NB4 (cell line): ENCODE measurements around the gene LAMA1.
"Not testable (repeated sequence)": the region's sequence is repeated elsewhere in the genome, so short reads cannot be mapped to it uniquely, and the experiment has no call there.

ENCODE experiments used
- DNase-seq: peaks from one replicate; pipeline ENCODE4 v3.0.0; 2010; ENCODE audit warnings: low read depth
- H3K4me3 ChIP-seq: one replicate; pipeline ENCODE4 v1.5.1; 2011; ENCODE audit warnings: mild to moderate bottlenecking, low read depth, low read length, moderate library complexity
- CTCF ChIP-seq: IDR thresholded peaks from one replicate; pipeline ENCODE4 v1.5.1; 2012; ENCODE audit warnings: low read depth, low read length
- MAX ChIP-seq: IDR thresholded peaks from 2 replicates; pipeline ENCODE4 v1.6.1; 2011; ENCODE audit warnings: low read depth, low read length
- MYC ChIP-seq: IDR thresholded peaks from 2 replicates; pipeline ENCODE4 v1.6.1; 2011; ENCODE audit warnings: low read depth, low read length
- POLR2A ChIP-seq: IDR thresholded peaks from 2 replicates; pipeline ENCODE4 v1.6.1; 2011; ENCODE audit warnings: mild to moderate bottlenecking; ENCODE audit not compliant: insufficient read length; ENCODE audit errors: extremely low read depth

Gene LAMA1

GRCh38 chr18:7155887-7156286 is 38.3 kb upstream of the LAMA1 start:
- DNase-seq: no peak
- no peak overlapping the region for H3K4me3 ChIP-seq
- no peak for TF ChIP-seq MAX

DNA sequence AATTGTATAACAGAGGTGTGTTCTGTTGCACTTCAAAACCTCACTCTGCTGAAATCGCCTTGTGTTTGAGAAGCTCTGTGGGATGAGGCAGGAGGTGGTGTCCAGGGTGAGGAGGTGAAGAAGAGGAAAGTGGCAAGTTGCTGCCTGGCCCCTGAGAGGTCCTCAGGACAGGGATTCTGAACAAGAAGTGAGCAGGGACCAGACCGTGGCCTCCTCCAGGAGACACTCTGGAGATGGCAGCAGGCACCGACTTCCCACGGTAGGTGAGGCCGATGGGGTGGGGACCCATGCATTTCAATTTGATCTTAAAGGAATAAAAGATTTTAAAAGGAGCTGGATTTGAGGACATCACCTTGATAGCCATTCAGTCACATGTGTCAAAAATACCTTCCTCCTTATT is 37.5 kb upstream of the LAMA1 start:
- no peak overlapping the region for H3K4me3 ChIP-seq
- DNase-seq: no peak
- TF ChIP-seq POLR2A (no peak), MAX (no peak), MYC (no peak), CTCF (no peak)

DNA sequence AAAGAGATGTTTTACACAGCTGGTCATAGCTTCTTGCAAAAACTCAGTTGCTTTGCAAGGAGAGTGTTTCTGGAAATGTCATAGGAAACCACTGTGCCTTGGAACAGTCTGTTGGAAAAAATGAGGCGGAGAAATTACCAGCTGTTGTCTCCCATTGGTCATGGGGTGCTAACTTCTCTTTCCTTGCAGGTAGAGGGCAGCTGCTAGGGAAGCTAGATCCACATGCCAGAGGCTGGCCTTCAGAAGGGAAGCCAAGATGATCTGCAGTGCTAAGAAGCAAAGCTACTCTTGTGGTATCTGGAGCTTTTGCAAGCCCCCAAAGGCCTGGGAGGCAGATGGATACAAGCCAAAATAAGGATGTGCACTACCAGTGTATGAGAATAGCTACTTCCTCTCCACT is 34.8 kb upstream of the LAMA1 start:
- no peak for DNase-seq
- TF ChIP-seq MYC (no peak), CTCF (no peak), MAX (no peak), POLR2A (no peak)
- H3K4me3 ChIP-seq: no peak overlapping the region

DNA sequence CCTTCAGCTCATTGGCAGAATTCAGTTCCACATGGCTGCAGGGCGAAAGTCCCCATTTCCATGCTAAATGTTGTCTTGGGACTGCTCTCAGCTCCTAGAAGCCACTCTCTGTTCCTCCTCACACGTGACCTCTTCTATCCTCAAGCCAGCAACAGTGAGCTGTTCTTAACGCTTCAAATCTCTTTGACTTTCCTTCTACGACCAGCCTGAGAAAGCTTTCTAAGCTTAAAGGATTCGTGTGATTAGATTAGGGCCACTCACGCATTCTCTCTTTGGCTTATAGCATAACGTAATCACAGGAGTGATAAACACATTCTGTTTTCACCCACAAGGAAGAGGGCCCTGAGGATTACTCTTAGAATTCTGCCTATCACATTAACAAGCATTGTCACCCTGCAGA is 29.8 kb upstream of the LAMA1 start:
- TF ChIP-seq CTCF (no peak), POLR2A (no peak), MAX (no peak), MYC (no peak)
- no peak for DNase-seq

GRCh38 chr18:7146067-7146466 is 28.5 kb upstream of the LAMA1 start:
- H3K4me3 ChIP-seq: no peak overlapping the region
- TF ChIP-seq MYC: no peak
- no peak for TF ChIP-seq CTCF
- TF ChIP-seq POLR2A: no peak
- TF ChIP-seq MAX: no peak
- DNase-seq: no peak

More for the DNA sequence above, 29.8 kb upstream of the LAMA1 start:
- H3K4me3 ChIP-seq: no peak overlapping the region

GRCh38 chr18:7144921-7145320 is 27.3 kb upstream of the LAMA1 start:
- not testable (repeated sequence) for H3K4me3 ChIP-seq, DNase-seq

DNA sequence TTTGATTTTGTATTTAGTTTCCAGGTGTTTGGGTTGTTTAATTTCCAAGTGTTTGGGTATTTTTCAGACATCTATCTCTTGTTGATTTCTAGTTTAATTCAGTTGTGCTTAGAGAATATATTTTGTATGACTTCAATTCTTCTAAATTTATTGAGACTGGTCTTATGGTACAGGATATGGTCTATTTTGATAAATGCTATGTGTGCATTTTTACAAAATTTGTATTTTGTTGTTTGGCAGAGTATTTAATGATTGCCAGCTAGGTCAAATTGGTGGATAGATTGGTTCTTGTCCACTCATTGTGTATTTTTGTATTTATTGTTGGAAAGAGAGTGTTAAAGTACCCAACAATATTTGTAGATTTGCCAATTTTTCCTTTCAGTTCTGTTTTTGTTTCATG is 23.7 kb upstream of the LAMA1 start:
- no peak for TF ChIP-seq MYC
- H3K4me3 ChIP-seq: no peak overlapping the region
- no peak for DNase-seq

- TF ChIP-seq MAX (no peak), MYC (no peak), POLR2A (no peak), CTCF (no peak)
- DNase-seq: no peak
- H3K4me3 ChIP-seq: no peak overlapping the region
These were observed 21.8 kb upstream of the LAMA1 start for GRCh38 chr18:7139409-7139808.
